Type B pancreatic cell (in vitro differentiated cells): Measurements from ENCODE around the gene AJM1. TPM values are rescaled to one million over a fixed set of nuclear protein-coding genes. Genes with fewer than 3 reads are reported as not detected.

Source experiments
- DNase-seq: peaks from one replicate; pipeline ENCODE4 v3.0.0; 2021; ENCODE audit warnings: mixed read lengths; ENCODE audit not compliant: unreplicated experiment; ENCODE audit errors: extremely low spot score
- H3K27ac Mint-ChIP-seq: 2 replicates; pipeline ENCODE4 v1.8.0; 2021; ENCODE audit warnings: mild to moderate bottlenecking, mixed read lengths
- H3K27me3 Mint-ChIP-seq: 2 replicates; pipeline ENCODE4 v1.8.0; 2021; ENCODE audit warnings: mixed read lengths
- H3K36me3 Mint-ChIP-seq: 2 replicates; pipeline ENCODE4 v1.8.0; 2021; ENCODE audit warnings: mixed read lengths
- H3K4me1 Mint-ChIP-seq: one replicate; pipeline ENCODE4 v1.8.0; 2021; ENCODE audit warnings: mixed read lengths; ENCODE audit not compliant: unreplicated experiment
- H3K4me3 Mint-ChIP-seq: 2 replicates; pipeline ENCODE4 v1.8.0; 2021; ENCODE audit warnings: mild to moderate bottlenecking, mixed read lengths
- H3K9me3 Mint-ChIP-seq: 2 replicates; pipeline ENCODE4 v1.8.0; 2021; ENCODE audit warnings: mixed read lengths
- total RNA-seq: library from RNA; stranded (reverse); gene quantifications from 2 replicates; pipeline ENCODE4 v1.2.1, GENCODE V29; 2021; ENCODE audit warnings: low replicate concordance
- TF ChIP-seq, protein P1 (sequence below): fragments of 200-600 bp; sonication (generic); conservative IDR thresholded peaks from 2 replicates; pipeline ENCODE4 v1.5.0; 2021; ENCODE audit warnings: antibody characterized with exemption, mild to moderate bottlenecking

AJM1 gene
- total RNA-seq, 1 donor from 2014 or later = 3.6 TPM

DNA sequence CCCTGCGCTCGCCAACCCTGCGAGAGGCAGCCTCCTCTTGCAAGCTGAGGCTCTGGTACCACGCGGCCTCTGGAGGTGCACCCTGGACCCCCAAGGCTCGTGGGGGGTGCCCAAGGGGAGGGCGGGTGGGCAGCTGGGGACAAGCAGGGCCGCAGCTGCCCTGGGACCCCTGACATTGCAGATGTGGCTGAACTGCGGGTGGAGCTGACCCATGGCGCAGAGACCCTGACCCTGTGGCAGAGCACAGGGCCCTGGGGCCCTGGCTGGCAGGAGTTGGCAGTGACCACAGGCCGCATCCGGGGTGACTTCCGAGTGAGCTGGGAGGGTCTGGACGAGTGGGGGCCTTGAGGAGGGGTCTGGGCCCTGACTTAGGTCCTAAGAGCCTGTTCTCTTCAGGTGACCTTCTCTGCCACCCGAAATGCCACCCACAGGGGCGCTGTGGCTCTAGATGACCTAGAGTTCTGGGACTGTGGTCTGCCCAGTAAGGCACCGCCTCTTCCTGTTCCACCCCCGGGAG, 11.4 kb downstream of the AJM1 start:
- Mint-ChIP-seq H3K27ac (no peak overlapping the region), H3K9me3 (no peaks in the 10 kb centered on the region), H3K36me3 (no peaks in the 10 kb centered on the region), H3K4me3 (no peak overlapping the region), H3K27me3 (peaks cover 3% of the 10 kb centered on the region), H3K4me1 (no peaks in the 10 kb centered on the region)
- DNase-seq = no peak
- TF ChIP-seq, protein P1, sequence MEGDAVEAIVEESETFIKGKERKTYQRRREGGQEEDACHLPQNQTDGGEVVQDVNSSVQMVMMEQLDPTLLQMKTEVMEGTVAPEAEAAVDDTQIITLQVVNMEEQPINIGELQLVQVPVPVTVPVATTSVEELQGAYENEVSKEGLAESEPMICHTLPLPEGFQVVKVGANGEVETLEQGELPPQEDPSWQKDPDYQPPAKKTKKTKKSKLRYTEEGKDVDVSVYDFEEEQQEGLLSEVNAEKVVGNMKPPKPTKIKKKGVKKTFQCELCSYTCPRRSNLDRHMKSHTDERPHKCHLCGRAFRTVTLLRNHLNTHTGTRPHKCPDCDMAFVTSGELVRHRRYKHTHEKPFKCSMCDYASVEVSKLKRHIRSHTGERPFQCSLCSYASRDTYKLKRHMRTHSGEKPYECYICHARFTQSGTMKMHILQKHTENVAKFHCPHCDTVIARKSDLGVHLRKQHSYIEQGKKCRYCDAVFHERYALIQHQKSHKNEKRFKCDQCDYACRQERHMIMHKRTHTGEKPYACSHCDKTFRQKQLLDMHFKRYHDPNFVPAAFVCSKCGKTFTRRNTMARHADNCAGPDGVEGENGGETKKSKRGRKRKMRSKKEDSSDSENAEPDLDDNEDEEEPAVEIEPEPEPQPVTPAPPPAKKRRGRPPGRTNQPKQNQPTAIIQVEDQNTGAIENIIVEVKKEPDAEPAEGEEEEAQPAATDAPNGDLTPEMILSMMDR = no peak

DNA sequence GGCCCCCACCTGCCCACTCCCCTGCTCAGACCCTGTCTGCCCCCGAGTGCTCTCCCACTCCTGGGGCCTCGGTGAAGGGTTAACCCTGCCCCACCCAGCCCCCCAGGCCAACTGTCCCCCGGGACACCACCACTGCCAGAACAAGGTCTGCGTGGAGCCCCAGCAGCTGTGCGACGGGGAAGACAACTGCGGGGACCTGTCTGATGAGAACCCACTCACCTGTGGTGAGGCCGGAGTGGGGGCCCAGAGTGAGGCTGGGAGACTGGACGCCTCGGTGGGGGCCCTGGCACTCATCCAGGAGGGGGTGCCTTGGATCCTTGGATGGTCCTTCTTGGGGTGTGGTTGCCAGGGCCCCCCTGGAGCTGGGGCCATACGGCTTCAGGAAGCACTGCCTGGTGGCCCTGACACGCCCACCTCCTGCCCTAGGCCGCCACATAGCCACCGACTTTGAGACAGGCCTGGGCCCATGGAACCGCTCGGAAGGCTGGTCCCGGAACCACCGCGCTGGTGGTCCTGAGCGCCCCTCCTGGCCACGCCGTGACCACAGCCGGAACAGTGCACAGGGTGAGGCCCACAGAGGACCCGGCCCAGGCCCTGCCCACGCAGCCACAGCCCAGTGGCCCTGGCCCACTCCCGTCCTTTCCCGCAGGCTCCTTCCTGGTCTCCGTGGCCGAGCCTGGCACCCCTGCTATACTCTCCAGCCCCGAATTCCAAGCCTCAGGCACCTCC, 12.0 kb downstream of the AJM1 start:
- no peak overlapping the region for H3K4me3 Mint-ChIP-seq
- no peak for DNase-seq
- no peak overlapping the region for H3K27ac Mint-ChIP-seq
- H3K9me3 Mint-ChIP-seq = no peaks in the 10 kb centered on the region
- TF ChIP-seq, protein P1 = no peak
- H3K36me3 Mint-ChIP-seq = no peaks in the 10 kb centered on the region
- no peaks in the 10 kb centered on the region for H3K27me3 Mint-ChIP-seq
- H3K4me1 Mint-ChIP-seq = no peaks in the 10 kb centered on the region

DNA sequence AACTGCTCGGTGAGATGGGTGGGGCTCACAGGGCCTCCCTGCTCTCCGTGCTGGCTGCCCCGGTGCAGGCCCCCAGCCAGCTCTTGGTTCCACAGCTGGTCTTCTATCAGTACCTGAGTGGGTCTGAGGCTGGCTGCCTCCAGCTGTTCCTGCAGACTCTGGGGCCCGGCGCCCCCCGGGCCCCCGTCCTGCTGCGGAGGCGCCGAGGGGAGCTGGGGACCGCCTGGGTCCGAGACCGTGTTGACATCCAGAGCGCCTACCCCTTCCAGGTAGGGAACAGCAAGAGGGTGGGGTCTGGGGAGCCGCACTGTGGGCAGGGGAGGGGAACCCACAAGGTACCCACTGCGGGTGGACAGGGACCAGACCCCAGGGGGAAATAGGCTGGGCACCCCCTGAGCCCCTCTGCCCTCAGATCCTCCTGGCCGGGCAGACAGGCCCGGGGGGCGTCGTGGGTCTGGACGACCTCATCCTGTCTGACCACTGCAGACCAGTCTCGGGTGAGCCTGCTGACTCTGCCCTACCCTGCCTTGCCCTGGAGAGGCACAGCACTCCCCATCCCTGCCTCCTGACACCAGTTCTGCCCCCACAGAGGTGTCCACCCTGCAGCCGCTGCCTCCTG, 12.7 kb downstream of the AJM1 start:
- Mint-ChIP-seq H3K9me3 (no peaks in the 10 kb centered on the region), H3K27me3 (no peaks in the 10 kb centered on the region), H3K4me1 (no peaks in the 10 kb centered on the region), H3K4me3 (no peak overlapping the region), H3K36me3 (no peaks in the 10 kb centered on the region), H3K27ac (no peak overlapping the region)
- no peak for DNase-seq
- TF ChIP-seq, protein P1 = no peak

DNA sequence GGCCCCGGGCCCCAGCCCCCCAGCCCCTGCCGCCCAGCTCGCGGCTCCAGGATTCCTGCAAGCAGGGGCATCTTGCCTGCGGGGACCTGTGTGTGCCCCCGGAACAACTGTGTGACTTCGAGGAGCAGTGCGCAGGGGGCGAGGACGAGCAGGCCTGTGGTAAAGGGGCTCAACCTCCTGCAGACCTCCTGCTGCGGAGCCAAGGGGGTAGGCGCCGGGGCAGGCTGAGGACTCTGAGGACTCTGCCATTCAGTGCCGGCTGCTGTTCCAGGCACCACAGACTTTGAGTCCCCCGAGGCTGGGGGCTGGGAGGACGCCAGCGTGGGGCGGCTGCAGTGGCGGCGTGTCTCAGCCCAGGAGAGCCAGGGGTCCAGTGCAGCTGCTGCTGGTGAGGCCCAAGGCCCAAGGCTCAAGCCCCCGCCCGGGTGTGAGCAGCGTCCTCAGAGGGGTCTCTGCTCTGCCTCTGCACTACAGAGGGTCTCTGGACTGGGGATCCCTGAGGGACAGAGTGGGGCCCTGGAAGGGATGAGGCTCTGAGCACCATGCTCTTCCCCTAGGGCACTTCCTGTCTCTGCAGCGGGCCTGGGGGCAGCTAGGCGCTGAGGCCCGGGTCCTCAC, 13.3 kb downstream of the AJM1 start:
- Mint-ChIP-seq H3K9me3 (no peaks in the 10 kb centered on the region), H3K27ac (no peak overlapping the region), H3K27me3 (no peaks in the 10 kb centered on the region), H3K4me1 (no peaks in the 10 kb centered on the region), H3K4me3 (no peak overlapping the region), H3K36me3 (no peaks in the 10 kb centered on the region)
- TF ChIP-seq, protein P1 = no peak
- no peak for DNase-seq

DNA sequence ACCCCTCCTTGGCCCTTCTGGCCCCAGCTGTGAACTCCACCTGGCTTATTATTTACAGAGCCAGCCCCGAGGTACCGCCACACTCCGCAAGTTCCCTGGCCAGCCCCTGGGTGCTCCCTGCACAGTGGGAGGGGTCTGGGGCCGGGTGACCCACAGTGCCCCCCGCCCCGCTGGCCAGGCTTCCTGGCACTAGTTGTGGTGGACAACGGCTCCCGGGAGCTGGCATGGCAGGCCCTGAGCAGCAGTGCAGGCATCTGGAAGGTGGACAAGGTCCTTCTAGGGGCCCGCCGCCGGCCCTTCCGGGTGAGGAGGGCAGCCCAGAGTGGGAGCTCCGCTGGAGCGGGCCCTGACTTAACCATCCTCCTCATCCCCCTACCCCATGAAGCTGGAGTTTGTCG, 13.8 kb downstream of the AJM1 start:
- DNase-seq = no peak
- Mint-ChIP-seq H3K9me3 (no peaks in the 10 kb centered on the region), H3K4me3 (no peak overlapping the region), H3K27me3 (no peaks in the 10 kb centered on the region), H3K27ac (no peak overlapping the region), H3K4me1 (no peaks in the 10 kb centered on the region), H3K36me3 (no peaks in the 10 kb centered on the region)
- TF ChIP-seq, protein P1 = no peak
